Testis (tissue), 3 donors: Measurements from ENCODE around the gene CDH24. TPM values are rescaled to one million over a fixed set of nuclear protein-coding genes. Genes with fewer than 3 reads are reported as not detected.
A peak's percentile ranks its signal among the peaks of the same experiment; 100 is the strongest.

ENCODE experiments used
- DNase-seq: peaks from one replicate; pipeline ENCODE4 v3.0.0-alpha.2; 2019
- H3K27ac ChIP-seq, 2 donors: fragments of 200-600 bp; sonication (generic); one replicate each; pipeline ENCODE4 v1.5.1; 2019
- H3K27me3 ChIP-seq: fragments of 200-600 bp; sonication (generic); one replicate; pipeline ENCODE4 v1.5.1; 2019
- H3K36me3 ChIP-seq: fragments of 200-600 bp; sonication (generic); one replicate; pipeline ENCODE4 v1.5.1; 2017; ENCODE audit warnings: low read depth; ENCODE audit errors: missing control alignments
- H3K4me1 ChIP-seq: fragments of 200-600 bp; sonication (generic); one replicate; pipeline ENCODE4 v1.5.1; 2019
- H3K4me3 ChIP-seq, 2 donors: fragments of 200-600 bp; sonication (generic); one replicate each; pipeline ENCODE4 v1.5.1; 2017 to 2019
- H3K9me3 ChIP-seq: fragments of 200-600 bp; sonication (generic); one replicate; pipeline ENCODE4 v1.5.1; 2017
- CTCF ChIP-seq, 3 experiments: fragments of 450-650 bp in 2 of 3; fragments of 200-600 bp in 1 of 3; sonication (generic) in 1 of 3; IDR thresholded peaks; one replicate each; pipeline ENCODE4 v1.5.1; 2016 to 2019; ENCODE audit warnings: antibody characterized with exemption in 3 of 3, mild to moderate bottlenecking in 2 of 3, moderate library complexity in 1 of 3
- POLR2A ChIP-seq: fragments of 450-650 bp; IDR thresholded peaks from one replicate; pipeline ENCODE4 v1.6.1; 2017; ENCODE audit warnings: antibody characterized with exemption, mild to moderate bottlenecking, moderate library complexity
- WGBS, 2 donors: methylation state at CpG; one replicate each; pipeline ENCODE4 v1.1.5; 2018; 5-methylcytosine and 5-hydroxymethylcytosine counted together
- intact Hi-C: fragments of 100-400 bp; cut with DNase I; formaldehyde crosslinking; loops from one replicate; pipeline ENCODE4 v1.15.1; 2023; ENCODE audit warnings: low total_unique reads
- polyA plus RNA-seq: library from polyadenylated mRNA; stranded (reverse); fragments of 350-450 nt; fragmentation: Illumina TruSeq; extraction: RNeasy Lipid Tissue Mini Kit (QIAGEN cat#74804); gene quantifications from one replicate; pipeline ENCODE4 v1.2.3, GENCODE V29; 2014; ENCODE audit warnings: low read depth, low replicate concordance; ENCODE audit not compliant: insufficient read depth
- total RNA-seq, 2 donors: library from RNA; depleted of rRNA; stranded (reverse); fragments of >200 nt; gene quantifications; one replicate each; pipeline ENCODE4 v1.2.3, GENCODE V29; 2016

CDH24 gene
- total and polyA plus RNA-seq, 3 donors from 2014 or later, result 3.9 to 10.2 (median 10.2) TPM

GRCh38 chr14:23069413-23069806, 12.1 kb upstream of the CDH24 start:
- Histone ChIP-seq H3K27me3 (no peaks in the 10 kb centered on the region), H3K4me1 (peaks cover 36% of the 10 kb centered on the region), H3K27ac (no peak overlapping the region), H3K36me3 (no peaks in the 10 kb centered on the region), H3K9me3 (no peaks in the 10 kb centered on the region), H3K4me3 (no peak overlapping the region)
- intact Hi-C loops, result no loop called here
- no peak for TF ChIP-seq CTCF (IDR thresholded peaks at IDR 0.05)
- TF ChIP-seq POLR2A, result no peak
- no peak for DNase-seq
- WGBS, 2 donors, result 78 to 84% methylated on average over 4 of the region's 4 CpGs

GRCh38 chr14:23068789-23069412, 11.6 kb upstream of the CDH24 start:
- Histone ChIP-seq H3K36me3 (no peaks in the 10 kb centered on the region), H3K27me3 (no peaks in the 10 kb centered on the region), H3K27ac (no peak overlapping the region), H3K4me1 (peaks cover 36% of the 10 kb centered on the region), H3K4me3 (no peak overlapping the region), H3K9me3 (no peaks in the 10 kb centered on the region)
- TF ChIP-seq CTCF (IDR thresholded peaks at IDR 0.05) (peak; percentile 92 to 97 (median 94)), POLR2A (no peak)
- intact Hi-C loops, result no loop called here
- 40 to 52% methylated on average over 8 of the region's 8 CpGs for WGBS, 2 donors
- DNase-seq, result peak; percentile 90

GRCh38 chr14:23067847-23068788, 10.8 kb upstream of the CDH24 start:
- H3K27ac ChIP-seq, result no peak overlapping the region
- H3K9me3 ChIP-seq, result no peaks in the 10 kb centered on the region
- intact Hi-C loops, result no loop called here
- H3K27me3 ChIP-seq, result no peaks in the 10 kb centered on the region
- no peaks in the 10 kb centered on the region for H3K36me3 ChIP-seq
- H3K4me1 ChIP-seq, result peaks cover 36% of the 10 kb centered on the region
- no peak for DNase-seq
- TF ChIP-seq POLR2A (no peak), CTCF (IDR thresholded peaks at IDR 0.05) (no peak)
- H3K4me3 ChIP-seq, result no peak overlapping the region
- WGBS, 2 donors, result 73 to 76% methylated on average over 9 to 14 of the region's 14 CpGs

GRCh38 chr14:23066855-23067744, 9.8 kb upstream of the CDH24 start:
- H3K27ac ChIP-seq, result no peak overlapping the region
- TF ChIP-seq CTCF (IDR thresholded peaks at IDR 0.05) (no peak), POLR2A (no peak)
- H3K9me3 ChIP-seq, result no peaks in the 10 kb centered on the region
- H3K4me1 ChIP-seq, result peaks cover 37% of the 10 kb centered on the region
- WGBS, 2 donors, result 81 to 91% methylated on average over 23 of the region's 23 CpGs
- no peaks in the 10 kb centered on the region for H3K27me3 ChIP-seq
- DNase-seq, result no peak
- H3K4me3 ChIP-seq, result no peak overlapping the region
- H3K36me3 ChIP-seq, result no peaks in the 10 kb centered on the region
- intact Hi-C loops, result no loop called here
